HepG2 (cell line): ENCODE results near the gene SECTM1. TPM values are rescaled to one million over a fixed set of nuclear protein-coding genes. Genes with fewer than 3 reads are reported as not detected.

Experiments used
- CHD2 ChIP-seq: IDR thresholded peaks from 2 replicates; pipeline ENCODE4 v1.6.1; 2011; ENCODE audit warnings: low read depth, low read length, improper control_type of control experiment
- CHD4 ChIP-seq: fragments of 200-600 bp; sonication (generic); IDR thresholded peaks from 2 replicates; pipeline ENCODE4 v1.7.0; 2017; ENCODE audit warnings: mild to moderate bottlenecking, low read length, borderline replicate concordance
- ETV6 ChIP-seq: sonication (generic); formaldehyde crosslinking; conservative IDR thresholded peaks from 2 replicates; pipeline ENCODE4 v1.4.0; 2020; ENCODE audit warnings: missing genetic modification reagents
- IKZF4 ChIP-seq: sonication (generic); formaldehyde crosslinking; IDR thresholded peaks from 2 replicates; pipeline ENCODE4 v1.5.1; 2020; ENCODE audit warnings: borderline replicate concordance, mild to moderate bottlenecking, low read depth, missing genetic modification reagents; ENCODE audit errors: not compliant biosample characterization
- ISL2 ChIP-seq: sonication (generic); formaldehyde crosslinking; IDR thresholded peaks from 2 replicates; pipeline ENCODE4 v1.5.0; 2020; ENCODE audit warnings: missing genetic modification reagents
- KAT2B ChIP-seq: fragments of 150-350 bp; IDR thresholded peaks from 2 replicates; pipeline ENCODE4 v1.6.1; 2014; ENCODE audit warnings: low read depth, low read length, borderline replicate concordance
- MEF2D ChIP-seq: sonication (generic); formaldehyde crosslinking; IDR thresholded peaks from 2 replicates; pipeline ENCODE4 v1.5.1; 2020; ENCODE audit warnings: mild to moderate bottlenecking, missing genetic modification reagents
- PRDM15 ChIP-seq: sonication (generic); formaldehyde crosslinking; IDR thresholded peaks from 2 replicates; pipeline ENCODE4 v1.4.0; 2020; ENCODE audit warnings: missing genetic modification reagents
- SNAPC5 ChIP-seq: sonication (generic); formaldehyde crosslinking; IDR thresholded peaks from 2 replicates; pipeline ENCODE4 v1.8.1; 2023; ENCODE audit warnings: mild to moderate bottlenecking, missing genetic modification reagents, borderline replicate concordance
- ZBTB40 ChIP-seq, 2 experiments: fragments of 450-650 bp in 1 of 2; sonication (generic) in 1 of 2; formaldehyde crosslinking in 1 of 2; IDR thresholded peaks; 2 replicates each; pipeline versions ENCODE4 v1.6.1 to v1.8.0; 2016 to 2022; ENCODE audit warnings: antibody characterized with exemption in 1 of 2, mild to moderate bottlenecking in 1 of 2, missing genetic modification reagents in 1 of 2
- ZHX1 ChIP-seq: sonication (generic); formaldehyde crosslinking; IDR thresholded peaks from 2 replicates; pipeline ENCODE4 v1.8.1; 2022; ENCODE audit warnings: low read depth, mild to moderate bottlenecking, missing genetic modification reagents
- polyA plus RNA-seq, 8 experiments: library from polyadenylated mRNA; depleted of rRNA in 3 of 8; stranded (reverse) in 7 of 8; unstranded in 1 of 8; fragments of >200 nt; fragmentation: Illumina TruSeq in 4 of 8; extraction: Trizol in 4 of 8; gene quantifications; 2 replicates each; pipeline versions ENCODE4 v1.2.1 to v1.2.3, GENCODE V29; 2011 to 2016; ENCODE audit warnings: low read depth in 4 of 8, missing spikeins in 1 of 8, mixed read lengths in 1 of 8; ENCODE audit not compliant: insufficient read depth in 1 of 8
- total RNA-seq, 5 experiments: library from RNA; depleted of rRNA; stranded (reverse); fragments of >200 nt; fragmentation: Illumina TruSeq; extraction: Trizol; gene quantifications; 2 replicates each; pipeline ENCODE4 v1.2.3, GENCODE V29; 2016; ENCODE audit warnings: low read depth in 1 of 5

SECTM1 gene
- total and polyA plus RNA-seq, 2 of the 13 experiments (the other 11 are each of a cell fraction or from before 2014, with no cell fraction given), result 3.5 to 5.3 TPM

GRCh38 chr17:82325286-82326180 is 8.0 kb downstream of the SECTM1 start (continued):
- TF ChIP-seq KAT2B (no peak), CHD4 (0 out of 2 replicates have a peak, but pooled peaks have one; percentile 56), SNAPC5 (CRISPR knock-in tag) (no peak), ZBTB40 (IDR thresholded peaks at IDR 0.05) (no peak), ZBTB40 (CRISPR knock-in tag; IDR thresholded peaks at IDR 0.05) (peak; percentile 49; the same call in 1 of the 2 replicates), CHD2 (no peak), ZHX1 (CRISPR knock-in tag) (peak; percentile 90), ETV6 (CRISPR knock-in tag) (no peak; the same call in 1 of the 2 replicates), PRDM15 (CRISPR knock-in tag) (peak; percentile 58; the same call in 1 of the 2 replicates), MEF2D (peak; percentile 90), IKZF4 (peak; percentile 56), ISL2 (CRISPR knock-in tag) (peak; percentile 56)
